Panc1 (cell line): Measurements from ENCODE around the gene OR10A6. TPM values are rescaled to one million over a fixed set of nuclear protein-coding genes. Genes with fewer than 3 reads are reported as not detected.

Experiments used
- ATAC-seq: fragments of 200-7000 bp; cut with Tn5 transposase; 2 replicates; pipeline ENCODE4 v1.9.1; 2020; ENCODE audit warnings: mild to moderate bottlenecking, moderate library complexity
- BruUV-seq: library from RNA; stranded (reverse); fragments of 400-500 nt; replicated peaks from 2 replicates; lab custom pipeline; 2021; lab: Mats Ljungman, UMichigan
- CTCF ChIA-PET: fragments of 300-600 bp; sonication (Branson Sonifier 250); formaldehyde crosslinking; loops from one replicate; lab custom pipeline; 2022; ENCODE audit warnings: antibody characterized with exemption; lab: Charles Lee
- POLR2A ChIA-PET: fragments of 300-600 bp; sonication (Branson Sonifier 250); formaldehyde crosslinking; loops from one replicate; lab custom pipeline; 2022; ENCODE audit warnings: antibody characterized with exemption; lab: Charles Lee
- DNase-seq: peaks from one replicate; pipeline ENCODE4 v3.0.0-alpha.2; 2010; ENCODE audit warnings: low read depth, low spot score
- H3K27ac ChIP-seq: 2 replicates; pipeline ENCODE4 v1.5.1; 2011; ENCODE audit warnings: mild to moderate bottlenecking, low read length, inconsistent platforms
- H3K27me3 ChIP-seq: fragments of 200-500 bp; sonication (Bioruptor generic); 2 replicates; pipeline ENCODE4 v1.6.0; 2014; ENCODE audit warnings: low read length, inconsistent platforms; ENCODE audit not compliant: control insufficient read depth, insufficient read depth
- H3K36me3 ChIP-seq: fragments of 200-500 bp; sonication (Bioruptor generic); 2 replicates; pipeline ENCODE4 v1.5.1; 2014; ENCODE audit warnings: inconsistent platforms, mild to moderate bottlenecking, low read length, moderate library complexity; ENCODE audit not compliant: control insufficient read depth, insufficient read depth
- H3K4me1 ChIP-seq: 2 replicates; pipeline ENCODE4 v1.5.1; 2011; ENCODE audit warnings: inconsistent platforms, mild to moderate bottlenecking, low read length, moderate library complexity; ENCODE audit not compliant: control insufficient read depth, insufficient read depth
- H3K4me3 ChIP-seq, 2 experiments: 2 replicates each; pipeline ENCODE4 v1.5.1; 2011 to 2012; ENCODE audit warnings: low read depth in 2 of 2, low read length in 2 of 2, mild to moderate bottlenecking in 2 of 2, inconsistent platforms in 1 of 2, moderate library complexity in 1 of 2
- H3K9me3 ChIP-seq: fragments of 200-500 bp; sonication (Bioruptor generic); 2 replicates; pipeline ENCODE4 v1.5.1; 2014; ENCODE audit warnings: low read depth, mild to moderate bottlenecking, inconsistent platforms, low read length, moderate library complexity; ENCODE audit not compliant: control insufficient read depth, insufficient read depth
- CTCF ChIP-seq: fragments of 450-650 bp; IDR thresholded peaks from 2 replicates; pipeline ENCODE4 v1.5.1; 2017; ENCODE audit warnings: mild to moderate bottlenecking
- POLR2AphosphoS5 ChIP-seq: IDR thresholded peaks from 2 replicates; pipeline ENCODE4 v1.6.1; 2012; ENCODE audit warnings: mild to moderate bottlenecking, low read depth, low read length, moderate library complexity
- REST ChIP-seq, 2 experiments: IDR thresholded peaks; 2 replicates each; pipeline ENCODE4 v1.6.1; 2011 to 2012; ENCODE audit warnings: low read depth in 2 of 2, control low read depth in 1 of 2, low read length in 1 of 2, mild to moderate bottlenecking in 1 of 2, moderate library complexity in 1 of 2; ENCODE audit not compliant: insufficient read depth in 1 of 2
- SIN3A ChIP-seq: IDR thresholded peaks from 2 replicates; pipeline ENCODE4 v1.6.1; 2012; ENCODE audit warnings: low read depth, mild to moderate bottlenecking, low read length, moderate library complexity, borderline replicate concordance; ENCODE audit not compliant: insufficient read depth
- TCF7L2 ChIP-seq: IDR thresholded peaks from 2 replicates; pipeline ENCODE4 v1.6.1; 2011; ENCODE audit warnings: mild to moderate bottlenecking, low read depth, low read length, inconsistent platforms
- in situ Hi-C: cut with HindIII; loops from 2 replicates; pipeline ENCODE4 v1.10.0; 2016; ENCODE audit warnings: low sequenced_read_pairs, low pct_unique_long_range_greater_than_20kb
- intact Hi-C: fragments of 100-400 bp; cut with micrococcal nuclease; formaldehyde crosslinking; loops from one replicate; pipeline ENCODE4 v1.10.0; 2022; ENCODE audit not compliant: unreplicated experiment
- total RNA-seq: library from RNA; stranded (reverse); gene quantifications from one replicate; pipeline ENCODE4 v1.2.1, GENCODE V29; 2021; ENCODE audit not compliant: unreplicated experiment

Gene OR10A6
- total RNA-seq, 1 experiment from 2014 or later = not detected

GRCh38 chr11:7911011-7911410 lies 20.1 kb downstream of the OR10A6 start:
- CTCF ChIA-PET = no interaction called here
- H3K9me3 ChIP-seq = no peaks in the 10 kb centered on the region
- intact Hi-C loops (no loop called here), in situ Hi-C loops (no loop called here)
- TF ChIP-seq POLR2AphosphoS5 (no peak), REST (IDR thresholded peaks at IDR 0.05; ENCODE audit: insufficient read depth in 1 of 2, low read depth in 2 of 2, low read length in 1 of 2) (no peak), SIN3A (no peak), CTCF (no peak), TCF7L2 (no peak)
- POLR2A ChIA-PET = no interaction called here
- H3K27me3 ChIP-seq = no peaks in the 10 kb centered on the region
- DNase-seq = no peak
- BruUV-seq = no TSS peak
- H3K4me3 ChIP-seq = no peak overlapping the region
- H3K27ac ChIP-seq = no peak overlapping the region
- no peaks in the 10 kb centered on the region for H3K36me3 ChIP-seq
- ATAC-seq = no peak
- H3K4me1 ChIP-seq = no peaks in the 10 kb centered on the region

GRCh38 chr11:7910286-7910788 lies 20.7 kb downstream of the OR10A6 start:
- no peaks in the 10 kb centered on the region for H3K27me3 ChIP-seq
- H3K4me3 ChIP-seq = no peak overlapping the region
- in situ Hi-C loops = no loop called here
- BruUV-seq = no TSS peak
- no peak overlapping the region for H3K27ac ChIP-seq
- no peaks in the 10 kb centered on the region for H3K36me3 ChIP-seq
- intact Hi-C loops = no loop called here
- ChIA-PET CTCF (no interaction called here), POLR2A (no interaction called here)
- no peak for DNase-seq
- H3K9me3 ChIP-seq = no peaks in the 10 kb centered on the region
- H3K4me1 ChIP-seq = no peaks in the 10 kb centered on the region
- no peak for ATAC-seq
- no peak for TF ChIP-seq POLR2AphosphoS5
- no peak for TF ChIP-seq SIN3A
- TF ChIP-seq TCF7L2 = no peak
- no peak for TF ChIP-seq CTCF
- TF ChIP-seq REST (IDR thresholded peaks at IDR 0.05; ENCODE audit: insufficient read depth in 1 of 2, low read depth in 2 of 2, low read length in 1 of 2) = no peak
